ENCODE data around the gene SLC22A1. TPM values are rescaled to one million over a fixed set of nuclear protein-coding genes. Genes with fewer than 3 reads are reported as not detected.

The SLC22A1 gene
- total and polyA plus RNA-seq, 2 of the 4 experiments (the other 2 are of a cell fraction): 0.10 TPM; not detected in 1

GRCh38 chr6:160201061-160201460 lies 79.4 kb downstream of the SLC22A1 start:
- no peaks in the 10 kb centered on the region for H4K20me1 ChIP-seq (ENCODE audit: insufficient read depth, low read length)
- H2AK9ac ChIP-seq (replicated peaks; ENCODE audit: low read depth, low read length, poor library complexity): no peak overlapping the region
- ATAC-seq (ENCODE audit: low read depth) (no peak), DNase-seq (no peak)
- dilution Hi-C loops (cut with HindIII; ENCODE audit: low sequenced_read_pairs, unreplicated experiment) (no loop called here), intact Hi-C loops (cut with micrococcal nuclease) (no loop called here), in situ Hi-C loops (cut with MboI; ENCODE audit: low sequenced_read_pairs) (no loop called here)
- H3K14ac ChIP-seq (replicated peaks; ENCODE audit: low read depth, low read length): no peak overlapping the region
- no peak overlapping the region for H3K4ac ChIP-seq (ENCODE audit: low read depth, low read length)
- no peaks in the 10 kb centered on the region for H3K9me3 ChIP-seq (ENCODE audit: control insufficient read depth, insufficient read depth, low read length)
- no peak overlapping the region for H3K23ac ChIP-seq (ENCODE audit: low read depth, low read length)
- no peaks in the 10 kb centered on the region for H3K27me3 ChIP-seq (ENCODE audit: control insufficient read depth, insufficient read depth, low read length)
- H2AFZ ChIP-seq (replicated peaks; ENCODE audit: low read length, poor library complexity): no peak overlapping the region
- H3K79me1 ChIP-seq (ENCODE audit: low read depth in 1 of 2, low read length in 2 of 2): no peaks in the 10 kb centered on the region
- H4K5ac ChIP-seq (ENCODE audit: low read depth, low read length): no peak overlapping the region
- H4K8ac ChIP-seq (ENCODE audit: low read depth in 2 of 2, low read length in 2 of 2): no peak overlapping the region
- no TSS peak for BruUV-seq (replicated peaks)
- H2BK120ac ChIP-seq (ENCODE audit: low read depth, low read length): no peak overlapping the region
- H3K9ac ChIP-seq (ENCODE audit: low read depth, low read length): no peak overlapping the region
- no peak overlapping the region for H2BK5ac ChIP-seq (ENCODE audit: low read depth, low read length, poor library complexity, severe bottlenecking)
- no CpG with 5 or more reads among the region's 2 CpGs for WGBS, 2 experiments (ENCODE audit: extremely low coverage in 2 of 2, insufficient read length in 1 of 2)
- no peak overlapping the region for H3K4me2 ChIP-seq (ENCODE audit: low read depth, low read length)
- no peaks in the 10 kb centered on the region for H3K9me1 ChIP-seq (ENCODE audit: insufficient read depth, low read length)
- H3K18ac ChIP-seq (ENCODE audit: low read depth, low read length): no peak overlapping the region
- CTCF ChIA-PET: no interaction called here
- no peak overlapping the region for H3K4me3 ChIP-seq (ENCODE audit: insufficient read depth, low read depth, low read length)
- H4K91ac ChIP-seq (ENCODE audit: insufficient read depth, low read depth, low read length): no peak overlapping the region
- TF ChIP-seq USF2 (IDR thresholded peaks at IDR 0.05; ENCODE audit: low read depth, low read length): no peak
- TF ChIP-seq CHD1 (IDR thresholded peaks at IDR 0.05; ENCODE audit: low read depth, low read length): no peak
- TF ChIP-seq BHLHE40 (IDR thresholded peaks at IDR 0.05; ENCODE audit: low read depth, low read length): no peak
- TF ChIP-seq CTCF (conservative IDR thresholded peaks at IDR 0.05; ENCODE audit: low read depth, low read length): no peak
- TF ChIP-seq RCOR1 (IDR thresholded peaks at IDR 0.05; ENCODE audit: insufficient replicate concordance, low read length): no peak
- TF ChIP-seq POLR2A (IDR thresholded peaks at IDR 0.05; ENCODE audit: low read depth, low read length): no peak
- TF ChIP-seq NFE2L2 (IDR thresholded peaks at IDR 0.05; ENCODE audit: low read depth, low read length): no peak
- TF ChIP-seq ELK1 (IDR thresholded peaks at IDR 0.05; ENCODE audit: borderline replicate concordance, low read depth, low read length): no peak
- no peak for TF ChIP-seq SMC3 (IDR thresholded peaks at IDR 0.05; ENCODE audit: low read depth, low read length)
- TF ChIP-seq RFX5 (IDR thresholded peaks at IDR 0.05; ENCODE audit: low read depth, low read length): no peak
- no peak for TF ChIP-seq FOS (IDR thresholded peaks at IDR 0.05; ENCODE audit: low read depth, low read length)
- H3K36me3 ChIP-seq (ENCODE audit: control insufficient read depth, insufficient read depth, low read length): no peaks in the 10 kb centered on the region
- H2BK20ac ChIP-seq (ENCODE audit: low read depth, low read length): no peak overlapping the region
- H2BK15ac ChIP-seq (ENCODE audit: low read depth, low read length): no peak overlapping the region
- POLR2A ChIA-PET (ENCODE audit: unreplicated experiment): no interaction called here
- no peak overlapping the region for H3K56ac ChIP-seq (ENCODE audit: extremely low read depth, insufficient read depth, low read length)
- H2AK5ac ChIP-seq (ENCODE audit: low read depth, low read length): no peak overlapping the region
- H3K27ac ChIP-seq (ENCODE audit: insufficient read depth, low read length): no peak overlapping the region
- H3K4me1 ChIP-seq (ENCODE audit: control insufficient read depth, insufficient read depth, low read length): no peaks in the 10 kb centered on the region
